Measurements from ENCODE around the gene TJAP1.
A peak's percentile ranks its signal among the peaks of the same experiment; 100 is the strongest.
"Not testable (repeated sequence)": the region's sequence is repeated elsewhere in the genome, so short reads cannot be mapped to it uniquely, and the experiment has no call there.

TJAP1 gene

DNA sequence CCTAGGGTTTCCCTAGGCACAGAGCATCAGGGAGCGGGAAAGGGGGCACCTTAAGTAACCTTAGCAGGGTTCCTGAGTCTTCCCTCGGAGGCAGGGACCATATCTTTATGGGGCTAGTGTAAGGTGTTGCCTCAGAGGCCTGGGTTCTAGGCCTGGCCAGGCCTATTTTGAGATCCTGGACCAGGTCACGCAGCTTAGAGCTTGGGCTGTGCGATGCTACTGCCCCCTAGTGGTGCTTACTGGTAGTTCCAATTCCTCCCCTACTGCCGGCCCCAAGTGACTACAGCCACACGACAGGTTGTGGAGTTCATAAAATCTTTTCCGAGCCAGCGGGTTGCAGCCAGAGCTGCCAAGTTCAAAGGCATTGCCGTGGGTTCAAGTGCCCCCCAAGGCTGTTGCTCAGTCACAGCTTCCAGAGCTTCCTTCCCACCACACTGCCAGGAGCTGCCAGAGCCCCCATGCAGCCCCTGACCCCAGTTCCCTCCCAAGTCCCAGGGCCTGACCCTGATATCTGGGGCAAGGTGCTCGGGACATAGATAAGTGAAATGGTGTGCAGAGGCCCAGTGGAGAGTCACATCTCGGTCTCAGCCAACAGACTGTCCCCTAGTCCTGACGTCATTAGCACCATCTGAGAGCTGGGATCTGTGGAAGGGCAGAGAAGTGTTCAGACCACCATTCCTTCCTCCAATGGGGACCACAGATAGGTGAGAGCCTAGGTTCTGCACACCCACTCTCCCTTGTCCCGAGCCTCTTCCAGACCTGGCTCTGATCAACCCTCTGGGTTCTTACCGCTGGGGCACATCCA lies 29.5 kb downstream of the TJAP1 start:
- no peak for DNase-seq

DNA sequence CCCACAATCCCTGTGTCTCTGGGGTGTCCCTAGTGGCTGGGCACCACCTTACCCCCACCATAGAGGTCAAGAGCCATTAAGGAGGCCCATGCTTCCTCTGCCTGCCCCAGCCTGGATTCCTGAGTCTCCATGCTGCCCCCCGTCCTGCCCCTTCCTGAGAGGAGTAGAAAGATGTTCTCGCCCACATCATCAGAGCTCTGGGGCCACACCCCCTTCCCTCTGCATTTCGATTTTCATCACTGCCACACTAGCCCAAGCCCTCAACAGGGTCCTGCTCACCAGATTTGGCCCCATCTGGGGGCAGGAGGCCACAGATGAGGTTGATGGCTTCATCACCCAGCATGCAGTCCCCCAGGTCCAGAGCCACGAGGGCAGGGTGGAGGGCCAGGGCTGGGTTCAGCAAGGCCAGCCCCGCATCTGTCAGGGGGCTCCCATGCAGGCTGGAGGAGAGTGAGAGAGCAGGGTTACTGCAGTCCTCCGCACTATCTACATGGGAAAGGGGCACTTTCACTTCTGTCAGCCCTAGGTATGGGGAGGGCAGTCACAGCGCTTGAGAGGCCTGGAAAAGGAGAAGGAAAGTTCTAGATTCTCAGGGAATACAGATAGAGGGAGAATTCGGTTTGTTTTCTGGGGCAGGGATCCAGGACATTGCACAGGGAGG lies 31.2 kb downstream of the TJAP1 start:
- DNase-seq = no peak

DNA sequence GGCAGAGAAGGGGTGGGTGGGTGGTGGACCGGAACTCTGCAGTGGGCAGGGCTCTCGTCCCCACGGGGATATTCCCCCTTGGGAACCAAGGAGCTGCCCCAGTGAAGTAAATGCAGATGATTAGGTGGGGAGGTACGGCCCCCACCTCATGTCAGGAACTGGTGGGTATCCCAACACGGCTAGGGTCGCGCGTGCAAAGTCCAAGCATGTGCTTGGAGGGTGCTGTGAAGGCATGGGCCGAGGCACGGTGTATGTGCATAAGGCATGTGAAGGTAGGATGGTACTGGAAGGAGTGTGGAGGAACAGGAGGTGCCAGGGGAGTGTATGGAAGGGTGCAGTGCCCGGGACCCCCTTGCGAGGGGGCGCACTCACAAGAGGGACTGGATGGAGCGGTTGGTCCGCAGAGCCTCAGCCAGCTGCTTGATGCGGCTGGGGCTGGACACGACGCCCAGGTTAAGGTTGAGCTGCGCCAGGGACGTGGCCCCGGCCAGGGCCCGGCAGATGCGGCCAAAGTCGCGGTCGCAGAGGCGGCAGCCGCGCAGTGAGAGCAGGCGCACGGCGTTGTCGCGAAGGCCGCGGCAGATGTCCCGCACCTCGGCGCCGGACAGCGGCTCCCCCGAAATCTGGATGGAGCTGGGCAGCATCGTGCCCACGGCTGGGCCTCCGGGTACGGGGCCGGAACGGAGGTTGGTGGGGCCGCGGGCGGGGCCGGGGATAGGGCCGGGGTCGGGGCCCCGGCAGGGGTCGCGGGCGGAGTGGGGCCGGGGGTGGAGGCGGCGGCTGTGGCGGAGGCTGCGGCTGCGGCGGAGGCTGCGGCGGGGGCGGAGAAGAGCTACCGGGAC lies 32.0 kb downstream of the TJAP1 start:
- no peak for DNase-seq

DNA sequence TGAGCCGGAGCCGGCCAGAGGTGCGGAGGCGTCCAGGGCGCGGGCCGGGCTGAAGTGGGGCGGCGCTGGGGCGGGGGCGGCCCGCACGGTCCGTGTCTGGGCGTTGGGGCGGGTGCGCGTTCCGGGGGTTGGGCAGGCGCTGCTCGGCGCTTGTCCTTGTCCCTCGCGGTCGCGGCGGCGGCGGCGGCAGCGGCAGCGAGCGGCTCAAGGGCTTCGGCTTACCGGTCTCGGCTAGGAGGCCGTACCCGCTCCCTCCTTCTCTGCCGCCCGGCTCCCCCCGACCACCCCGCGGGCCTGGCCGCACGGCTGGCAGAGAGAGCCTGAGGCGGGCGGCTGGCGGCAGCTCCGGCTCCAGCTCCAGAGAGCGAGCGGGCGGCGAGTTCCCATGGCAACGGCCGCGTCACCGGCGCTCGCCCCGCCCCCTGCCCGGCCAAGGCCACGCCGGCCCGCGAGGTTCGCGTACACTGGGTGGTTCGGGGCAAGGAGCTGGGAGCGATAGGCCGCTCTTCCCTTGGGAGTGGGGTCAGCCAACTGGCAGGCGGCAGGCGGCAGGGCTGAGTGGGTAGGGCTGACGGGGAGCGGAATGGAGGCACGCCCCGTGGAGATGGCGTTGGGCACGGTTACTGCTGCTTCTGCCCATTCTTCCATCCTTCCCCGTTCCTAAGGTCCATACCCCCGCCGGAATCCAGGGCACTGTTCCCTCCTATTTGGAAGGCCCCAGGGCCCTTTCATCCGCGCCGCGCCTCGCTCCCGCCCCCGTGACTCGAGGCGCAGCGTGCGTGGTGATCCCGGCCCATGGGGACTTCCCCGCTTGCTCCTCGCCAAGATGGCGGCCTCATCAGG lies 32.8 kb downstream of the TJAP1 start, which contains the start of gene LRRC73:
Gene LRRC73 (minus strand): TSS at position 363 of the 843 bp plus-strand sequence. CDS start 561 bp downstream, outside the sequence.
- peak; percentile 70 for DNase-seq

DNA sequence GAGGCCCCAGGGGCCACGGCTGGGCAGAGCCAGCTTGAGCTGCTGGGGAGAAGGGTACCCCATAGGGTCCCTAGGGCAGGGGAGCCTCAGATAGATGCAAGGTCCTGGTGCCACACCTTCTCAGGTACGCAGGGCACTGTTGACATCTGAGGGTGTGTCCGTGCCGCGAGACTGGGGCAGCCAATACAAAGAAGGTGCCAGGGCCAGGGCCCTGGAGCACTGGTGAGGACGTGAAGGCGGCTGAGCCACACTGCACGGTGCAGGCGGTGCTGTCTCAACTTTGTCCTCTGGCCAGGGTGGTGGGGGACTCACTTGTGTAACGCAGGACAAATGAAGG lies 33.4 kb downstream of the TJAP1 start:
- DNase-seq = no peak

DNA sequence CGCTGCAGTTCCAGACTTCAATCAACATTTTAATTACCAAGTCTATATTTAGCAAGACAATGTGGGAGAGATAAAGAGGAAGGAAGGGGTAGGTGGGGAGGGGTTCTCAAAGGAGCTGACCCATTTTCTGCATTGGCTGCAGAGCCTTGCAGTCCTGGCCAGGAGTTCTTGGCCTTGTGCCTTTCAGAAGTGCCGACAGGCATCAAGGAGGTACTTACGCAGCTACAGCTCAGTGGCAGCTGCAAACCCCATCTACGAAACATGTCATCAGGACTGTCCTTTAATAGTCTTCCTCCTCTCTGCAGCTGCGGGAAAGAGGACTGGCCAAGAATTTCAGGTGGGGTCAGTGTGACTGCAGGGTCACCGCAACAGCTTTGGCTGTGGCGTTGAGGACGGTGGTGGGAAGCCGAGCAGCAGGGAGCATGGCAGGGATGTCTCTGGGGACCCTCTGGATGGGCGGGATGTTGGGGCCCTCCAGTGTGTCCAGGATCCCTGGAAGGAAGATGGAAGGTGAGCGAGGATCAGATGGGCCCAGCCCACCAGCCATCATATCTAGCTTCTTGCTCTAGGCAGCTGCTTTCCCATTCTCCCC lies 34.5 kb downstream of the TJAP1 start:
- no peak for DNase-seq

DNA sequence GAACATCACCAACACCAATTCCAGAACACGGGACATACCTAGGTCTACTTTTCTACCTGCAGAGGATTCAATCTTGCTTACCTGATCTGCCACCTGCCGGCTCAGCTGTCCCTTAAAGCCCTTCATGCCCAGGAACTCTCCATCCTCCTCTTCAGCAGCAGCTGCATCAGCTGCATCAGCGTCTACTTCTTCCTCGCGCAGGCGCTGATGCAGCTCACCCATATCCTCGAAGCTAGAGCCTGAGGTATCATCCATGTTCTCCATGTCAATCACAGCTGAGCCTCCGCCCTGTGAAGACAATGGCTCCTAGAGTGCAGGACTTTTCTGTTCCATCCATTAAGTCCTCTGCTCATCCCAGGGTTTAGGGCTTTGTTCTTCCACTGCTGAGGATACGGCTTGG lies 38.4 kb downstream of the TJAP1 start:
- no peak for DNase-seq

DNA sequence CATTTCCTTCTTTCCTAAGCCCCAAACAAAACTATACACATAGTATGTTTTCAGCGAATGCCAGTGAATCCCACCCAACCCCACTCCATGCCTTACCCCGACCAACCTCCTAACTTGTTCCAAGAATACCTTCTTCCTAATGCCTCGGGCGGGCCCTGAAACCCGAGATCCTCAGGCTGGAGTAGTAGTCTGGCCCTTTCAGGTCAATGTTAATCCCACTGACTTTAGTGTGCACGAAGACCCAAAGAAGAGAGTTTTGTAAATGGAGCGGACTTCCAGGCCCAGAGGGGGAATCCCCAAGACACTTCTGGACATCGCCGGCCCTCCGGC lies 39.0 kb downstream of the TJAP1 start:
- DNase-seq = no peak

DNA sequence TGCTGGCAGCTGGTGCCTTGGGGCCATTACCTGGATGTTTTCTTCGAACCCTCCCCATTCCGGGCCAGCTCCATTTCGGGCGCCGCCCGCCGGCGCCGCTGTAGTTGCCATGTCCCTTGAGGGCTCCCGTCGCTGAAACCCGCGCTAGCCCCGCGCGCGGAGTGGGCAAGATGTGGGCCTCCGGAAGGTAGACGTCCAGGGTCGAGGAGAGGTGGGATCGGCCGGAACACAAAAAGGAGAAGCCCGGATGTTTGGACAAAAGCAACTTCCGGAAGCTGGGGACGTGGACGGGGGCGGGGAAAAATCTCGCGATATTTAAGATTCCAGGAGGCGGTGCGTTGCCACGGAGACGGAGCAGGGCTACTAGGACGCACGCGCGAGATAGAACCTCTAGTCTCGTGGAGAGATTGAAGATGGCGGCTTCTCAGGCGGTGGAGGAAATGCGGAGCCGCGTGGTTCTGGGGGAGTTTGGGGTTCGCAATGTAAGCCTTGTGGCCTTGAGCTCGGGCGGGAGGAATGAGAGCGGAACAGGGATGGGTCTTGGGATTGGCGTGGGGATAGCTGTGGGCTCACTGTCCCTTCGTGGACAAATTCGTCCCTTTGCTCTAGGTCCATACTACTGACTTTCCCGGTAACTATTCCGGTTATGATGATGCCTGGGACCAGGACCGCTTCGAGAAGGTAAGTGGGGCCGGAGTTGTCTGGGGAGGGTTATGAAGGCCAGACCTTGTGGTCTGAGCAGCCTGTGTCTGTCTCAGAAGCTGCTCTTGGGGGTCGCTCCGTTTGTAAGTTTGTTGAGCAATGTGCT lies 39.5 kb downstream of the TJAP1 start, which contains the start of the genes POLR1C and YIPF3:
Gene POLR1C (plus strand): TSS at position 393 of the 808 bp plus-strand sequence. CDS start 21 bp downstream, at position 414.
Gene YIPF3 (minus strand): TSS at position 230 of the 808 bp plus-strand sequence. CDS start 119 bp downstream, at position 111.
- peak; percentile 58 for DNase-seq

DNA sequence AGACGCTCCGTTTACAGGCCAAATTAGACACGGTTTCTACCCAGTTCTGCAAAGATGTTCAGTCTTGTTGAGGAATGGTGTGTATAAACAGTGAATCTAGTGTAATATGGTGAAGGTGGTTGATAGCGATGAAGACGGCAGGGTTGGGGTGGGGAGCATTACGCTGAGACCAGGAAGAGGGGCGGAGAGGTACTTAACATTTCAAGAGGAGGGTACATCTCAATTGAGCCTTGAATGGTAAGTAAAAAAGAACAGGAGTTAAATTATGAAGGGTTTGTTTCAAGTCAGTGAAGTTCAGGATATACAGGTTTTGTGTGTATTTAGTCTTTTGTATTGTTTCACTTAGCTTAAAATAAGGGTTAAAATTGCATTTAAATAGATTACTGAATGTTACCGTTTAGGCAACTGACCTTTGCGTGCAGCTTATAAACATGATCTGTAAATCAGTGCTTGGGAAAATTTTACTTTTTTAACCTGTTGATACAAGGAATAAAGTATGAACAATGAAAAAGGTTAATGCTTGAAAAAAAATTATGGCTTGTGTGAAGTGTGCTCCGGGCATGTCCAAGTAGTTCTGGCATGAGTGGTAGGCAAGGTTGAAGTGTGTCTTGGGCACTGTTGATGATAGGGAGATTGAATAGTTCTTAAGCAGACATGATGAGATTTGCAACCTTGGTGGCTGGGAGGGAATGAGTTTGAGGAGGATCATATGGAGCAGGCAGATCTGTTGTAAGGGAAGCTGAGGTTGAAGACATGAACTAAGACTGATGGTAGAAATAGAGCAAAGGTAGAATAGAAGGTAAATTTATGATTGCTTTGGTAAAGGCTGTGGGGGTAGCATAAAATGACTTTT lies 40.4 kb downstream of the TJAP1 start:
- no peak for DNase-seq

DNA sequence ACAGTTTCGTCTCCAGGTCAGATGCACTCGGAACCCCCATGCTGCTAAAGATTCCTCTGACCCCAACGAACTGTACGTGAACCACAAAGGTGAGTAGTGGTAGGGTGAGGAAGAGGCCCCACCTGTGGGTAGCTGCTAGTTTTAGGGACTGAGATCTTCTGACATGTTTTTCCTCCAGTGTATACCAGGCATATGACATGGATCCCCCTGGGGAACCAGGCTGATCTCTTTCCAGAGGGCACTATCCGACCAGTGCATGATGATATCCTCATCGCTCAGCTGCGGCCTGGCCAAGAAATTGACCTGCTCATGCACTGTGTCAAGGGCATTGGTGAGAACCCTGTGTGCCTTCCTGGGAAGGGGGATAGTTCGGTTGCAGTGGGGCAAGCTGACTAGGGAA lies 42.7 kb downstream of the TJAP1 start:
- DNase-seq = no peak

DNA sequence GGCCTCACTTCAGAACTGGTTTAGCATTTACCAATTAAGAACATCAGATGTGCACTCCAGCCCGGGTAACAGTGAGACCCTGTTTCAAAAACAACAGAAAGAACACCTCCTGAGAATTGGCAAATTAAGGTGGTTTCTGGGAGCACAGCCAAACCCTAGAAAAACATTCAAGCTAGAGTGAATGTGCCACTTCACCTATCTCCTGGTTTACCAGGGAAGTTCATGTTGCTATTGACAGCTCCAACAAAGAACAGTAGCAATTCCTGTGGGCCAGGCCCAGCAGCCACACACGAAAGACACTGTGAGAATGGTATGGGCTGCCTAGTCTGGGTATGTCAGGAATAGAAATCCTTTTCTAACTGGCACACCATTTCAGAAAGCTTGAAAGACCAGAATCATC lies 44.5 kb downstream of the TJAP1 start:
- DNase-seq = no peak

DNA sequence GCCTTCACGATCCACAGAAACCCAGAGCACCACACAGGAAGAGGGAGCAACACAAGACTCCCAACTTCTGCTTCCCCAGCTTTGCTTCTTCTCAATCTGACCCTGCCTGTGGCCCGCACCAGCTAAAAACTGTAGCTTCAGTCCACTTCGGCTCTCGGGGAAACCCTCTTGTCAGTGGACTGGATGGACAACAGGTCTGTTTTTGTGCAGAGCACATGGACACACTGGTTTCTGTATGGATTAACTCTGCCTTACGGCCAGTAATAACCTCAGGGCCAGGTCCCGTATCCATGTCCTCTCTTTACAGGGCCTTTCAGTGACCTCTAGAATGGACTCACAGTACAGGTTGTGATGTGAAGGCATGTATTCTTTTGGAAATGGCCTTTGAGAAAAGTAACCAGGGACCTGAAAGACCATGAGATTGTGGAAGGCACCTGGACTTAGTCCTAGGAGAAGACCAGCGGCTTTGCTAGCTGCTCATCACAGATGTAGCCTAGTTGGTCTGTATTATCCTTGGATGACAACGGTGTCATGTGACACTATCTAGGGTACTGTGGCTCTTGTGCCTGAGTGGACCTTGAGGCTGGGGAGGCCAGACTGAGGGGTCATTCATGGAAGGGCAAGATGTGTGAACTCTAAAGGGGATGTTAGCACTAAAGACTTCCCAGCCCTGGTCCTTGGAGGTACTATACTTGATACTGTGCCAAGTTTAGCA lies 45.3 kb downstream of the TJAP1 start:
- no peak for DNase-seq

DNA sequence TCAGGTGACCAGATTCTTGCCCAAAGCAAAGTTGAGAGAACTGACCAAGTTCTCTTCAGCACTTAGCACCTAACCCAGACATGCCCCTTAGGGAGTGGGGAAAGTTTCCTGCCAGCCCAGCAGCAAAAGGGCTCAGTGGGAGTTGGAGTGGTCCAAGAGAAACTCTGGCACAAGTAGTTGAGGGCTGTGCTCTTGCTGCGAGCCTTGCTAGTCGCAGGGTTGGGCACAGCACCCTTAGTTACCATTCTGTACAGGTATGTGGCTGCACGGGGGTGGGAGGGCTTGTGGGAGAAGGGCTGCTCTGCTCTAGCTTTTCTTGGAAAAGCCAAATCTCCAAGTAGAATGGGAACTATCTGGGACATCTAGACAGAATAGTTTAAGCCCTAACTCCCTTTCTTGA lies 45.9 kb downstream of the TJAP1 start:
- no peak for DNase-seq

DNA sequence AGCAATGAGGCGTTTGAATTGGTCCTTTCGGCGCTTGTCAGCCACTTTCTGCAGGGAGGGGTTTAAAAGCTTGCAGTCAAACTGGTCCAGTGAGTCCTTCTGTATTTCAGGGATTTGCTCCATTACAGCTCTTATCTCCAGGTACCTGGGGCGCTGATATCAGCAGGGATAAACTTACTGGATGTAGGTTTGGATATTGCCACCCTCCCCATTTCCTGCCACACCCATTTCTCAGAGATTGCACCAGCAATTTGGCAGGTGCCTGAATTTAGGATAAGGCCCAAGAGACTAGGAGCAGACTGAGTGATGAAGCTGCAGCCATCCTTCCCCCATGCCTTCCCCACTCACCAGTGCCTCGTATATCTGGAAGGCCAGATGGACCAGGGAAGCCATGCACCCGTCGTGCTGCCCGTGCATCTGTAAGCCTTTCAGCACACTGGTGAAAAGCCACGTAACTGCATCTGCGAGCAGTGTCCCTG lies 47.2 kb downstream of the TJAP1 start:
- no peak for DNase-seq

DNA sequence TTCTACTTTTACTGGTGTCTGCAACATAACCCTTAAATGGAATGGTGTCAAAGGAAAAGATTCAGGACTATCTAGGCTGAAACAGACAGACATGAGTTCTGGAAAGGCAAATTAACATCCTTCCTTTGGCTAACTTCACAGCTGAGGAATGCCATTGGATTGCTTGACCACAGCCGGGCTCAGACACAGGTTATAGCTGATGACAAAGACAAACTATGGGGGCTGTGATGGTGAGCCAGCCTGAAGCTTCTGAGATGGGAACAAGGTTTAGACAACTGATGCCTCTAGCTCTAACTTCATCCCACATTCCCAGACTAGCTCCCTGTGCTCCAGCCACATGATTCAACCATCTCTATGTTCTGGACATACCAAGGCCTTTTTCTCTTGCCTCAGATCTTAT lies 54.8 kb downstream of the TJAP1 start:
- DNase-seq = no peak

DNA sequence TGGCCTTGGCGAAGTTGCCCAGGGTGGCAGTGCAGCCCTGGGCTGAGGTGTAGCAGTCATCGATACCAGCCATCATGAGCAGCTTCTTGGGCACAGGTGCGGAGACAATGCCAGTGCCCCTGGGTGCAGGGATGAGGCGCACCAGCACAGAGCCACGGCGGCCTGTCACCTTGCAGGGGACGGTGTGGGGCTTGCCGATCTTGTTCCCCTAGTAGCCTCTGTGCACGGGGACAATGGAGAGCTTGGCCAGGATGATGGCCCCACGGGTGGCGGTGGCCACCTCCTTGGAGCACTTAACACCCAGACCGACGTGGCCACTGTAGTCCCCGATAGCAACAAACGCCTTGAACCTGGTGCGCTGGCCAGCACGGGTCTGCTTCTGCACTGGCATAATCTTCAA lies 61.6 kb downstream of the TJAP1 start:
- not testable (repeated sequence) for DNase-seq

DNA sequence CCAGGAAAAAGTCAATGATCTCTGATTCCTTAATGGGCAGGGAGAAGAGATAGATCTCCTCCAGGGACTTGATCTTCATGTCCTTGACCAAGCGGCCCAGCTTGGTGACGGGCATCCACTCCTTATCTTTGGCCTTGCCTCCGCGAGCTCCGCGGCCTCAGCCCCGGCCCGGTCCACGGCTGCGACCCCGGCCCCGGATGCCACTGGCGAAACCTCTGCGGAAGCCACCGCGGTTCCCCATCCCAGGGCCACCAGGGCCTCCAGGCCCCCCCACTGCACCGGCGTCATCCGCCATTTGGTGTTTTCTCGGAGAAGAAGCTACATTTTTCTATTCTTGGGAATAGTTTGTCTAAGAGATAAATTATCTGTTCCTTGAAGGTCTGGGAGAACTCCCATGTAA lies 62.0 kb downstream of the TJAP1 start:
- not testable (repeated sequence) for DNase-seq

DNA sequence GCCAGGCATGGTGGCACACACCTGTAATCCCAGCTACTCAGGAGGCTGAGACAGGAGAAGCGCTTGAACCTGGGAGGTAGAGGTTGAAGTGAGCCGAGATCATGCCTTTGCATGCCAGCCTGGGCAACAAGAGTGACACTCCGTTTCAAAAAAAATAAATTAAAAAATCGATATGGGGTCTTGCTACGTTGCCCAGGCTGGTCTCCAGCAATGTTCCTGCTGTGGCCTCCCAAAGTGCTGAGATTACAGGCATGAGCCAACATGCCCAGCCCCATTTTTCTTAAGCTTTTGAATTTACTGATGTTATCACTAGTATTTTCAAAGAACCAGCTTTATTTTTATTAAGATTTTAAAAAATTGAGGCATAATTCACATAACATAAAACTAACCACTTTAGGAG lies 63.1 kb downstream of the TJAP1 start:
- no peak for DNase-seq
